GM12878 (cell line): ENCODE results near the gene COL7A1. TPM values are rescaled to one million over a fixed set of nuclear protein-coding genes. Genes with fewer than 3 reads are reported as not detected.

Source experiments
- ATAC-seq: fragments of 200-7000 bp; cut with Tn5 transposase; 3 replicates; pipeline ENCODE4 v1.9.1; 2020; ENCODE audit warnings: mild to moderate bottlenecking, moderate library complexity
- Bru-seq: library from RNA; stranded (reverse); fragments of 400-500 nt; gene quantifications from one replicate; lab custom pipeline; 2021; lab: Mats Ljungman, UMichigan
- BruChase-seq, 2 experiments: library from RNA; stranded (reverse); fragments of 400-500 nt; gene quantifications; one replicate each; lab custom pipeline; 2021; lab: Mats Ljungman, UMichigan
- BruUV-seq: library from RNA; stranded (reverse); fragments of 400-500 nt; replicated peaks from 2 replicates; lab custom pipeline; 2021; lab: Mats Ljungman, UMichigan
- CTCF ChIA-PET: fragments of 300-600 bp; sonication (Branson Sonifier 250); formaldehyde crosslinking; extraction: SDS; loops from one replicate; lab custom pipeline; 2021; ENCODE audit warnings: inconsistent platforms; lab: Yijun Ruan, JAX
- POLR2A ChIA-PET: fragments of 350-600 bp; formaldehyde crosslinking; extraction: SDS; loops from one replicate; lab custom pipeline; 2021; ENCODE audit warnings: inconsistent platforms; lab: Charles Lee
- RAD21 ChIA-PET: fragments of 300-600 bp; sonication (Branson Sonifier 250); formaldehyde crosslinking; loops from one replicate; lab custom pipeline; 2023; ENCODE audit warnings: antibody characterized with exemption; ENCODE audit not compliant: unreplicated experiment; lab: Charles Lee
- SMC1A ChIA-PET: fragments of 300-600 bp; sonication (Branson Sonifier 250); formaldehyde crosslinking; loops from one replicate; lab custom pipeline; 2023; ENCODE audit not compliant: unreplicated experiment, uncharacterized antibody; lab: Charles Lee
- DNase-seq: peaks from one replicate; pipeline ENCODE4 v3.0.0-alpha.2; 2011; ENCODE audit warnings: low read depth, low spot score
- FAIRE-seq: peaks from 3 replicates; lab custom pipeline; 2011; peaks lifted over from hg19 to GRCh38; lab: Jason Lieb, UNC
- H2AFZ ChIP-seq: 2 replicates; pipeline ENCODE4 v1.6.0; 2011; ENCODE audit warnings: low read depth, low read length, control low read depth; ENCODE audit not compliant: control insufficient read depth
- H3K27ac ChIP-seq: 2 replicates; pipeline ENCODE4 v1.5.1; 2011; ENCODE audit warnings: control low read depth; ENCODE audit not compliant: control insufficient read depth, insufficient read depth
- H3K27me3 ChIP-seq, 2 experiments: replicated peaks in 1 of 2; 2 replicates each; pipeline versions ENCODE4 v1.6.0 to v1.6.1; 2011; ENCODE audit warnings: low read length in 1 of 2; ENCODE audit not compliant: control insufficient read depth in 2 of 2, insufficient read depth in 2 of 2
- H3K36me3 ChIP-seq, 2 experiments: 2 replicates each; pipeline ENCODE4 v1.5.1; 2011; ENCODE audit warnings: low read length in 1 of 2; ENCODE audit not compliant: control insufficient read depth in 2 of 2, insufficient read depth in 2 of 2
- H3K4me1 ChIP-seq: 2 replicates; pipeline ENCODE4 v1.6.1; 2011; ENCODE audit warnings: mild to moderate bottlenecking, low read length, moderate library complexity, mixed read lengths; ENCODE audit not compliant: control insufficient read depth, insufficient read depth
- H3K4me2 ChIP-seq: 2 replicates; pipeline ENCODE4 v1.6.0; 2011; ENCODE audit warnings: control low read depth; ENCODE audit not compliant: control insufficient read depth, insufficient read depth
- H3K4me3 ChIP-seq: fragments of 200-600 bp; sonication (generic); 2 replicates; pipeline ENCODE4 v1.5.1; 2016
- H3K79me2 ChIP-seq: 2 replicates; pipeline ENCODE4 v1.6.0; 2011; ENCODE audit warnings: low read length; ENCODE audit not compliant: control insufficient read depth, insufficient read depth
- H3K9ac ChIP-seq: 2 replicates; pipeline ENCODE4 v1.8.0; 2011; ENCODE audit warnings: low read length, control low read depth, mixed read lengths; ENCODE audit not compliant: control insufficient read depth, insufficient read depth
- H3K9me3 ChIP-seq: replicated peaks from 3 replicates; pipeline ENCODE4 v1.5.1; 2011; ENCODE audit warnings: mild to moderate bottlenecking, low read length; ENCODE audit not compliant: control insufficient read depth, insufficient read depth
- H4K20me1 ChIP-seq: 2 replicates; pipeline ENCODE4 v1.6.0; 2011; ENCODE audit not compliant: control insufficient read depth, insufficient read depth
- BMI1 ChIP-seq: fragments of 450-650 bp; IDR thresholded peaks from 2 replicates; pipeline ENCODE4 v1.6.1; 2016; ENCODE audit warnings: mild to moderate bottlenecking, moderate library complexity, borderline replicate concordance
- CBX3 ChIP-seq: fragments of 200-600 bp; sonication (generic); IDR thresholded peaks from 2 replicates; pipeline ENCODE4 v1.6.1; 2016; ENCODE audit warnings: low read depth, borderline replicate concordance
- CTCF ChIP-seq, 3 experiments: IDR thresholded peaks in 2 of 3; conservative IDR thresholded peaks in 1 of 3; 2 replicates each; pipeline ENCODE4 v1.5.1; 2011; ENCODE audit warnings: low read depth in 3 of 3, low read length in 3 of 3, mild to moderate bottlenecking in 3 of 3, control low read depth in 2 of 3, moderate library complexity in 2 of 3, inconsistent platforms in 1 of 3, mixed read lengths in 1 of 3; ENCODE audit not compliant: control insufficient read depth in 2 of 3, insufficient read depth in 1 of 3; ENCODE audit errors: extremely low read depth in 1 of 3
- DPF2 ChIP-seq: fragments of 450-650 bp; IDR thresholded peaks from 2 replicates; pipeline ENCODE4 v1.6.1; 2017; ENCODE audit warnings: mild to moderate bottlenecking
- EP300 ChIP-seq, 2 experiments: fragments of 150-350 bp in 1 of 2; IDR thresholded peaks; 2 replicates each; pipeline ENCODE4 v1.6.1; 2011 to 2012; ENCODE audit warnings: low read depth in 2 of 2, low read length in 2 of 2, borderline replicate concordance in 1 of 2, improper control_type of control experiment in 1 of 2, inconsistent platforms in 1 of 2; ENCODE audit not compliant: control insufficient read depth in 1 of 2
- PAX5 ChIP-seq: IDR thresholded peaks from 2 replicates; pipeline ENCODE4 v1.6.1; 2011; ENCODE audit warnings: low read depth, low read length, borderline replicate concordance
- PML ChIP-seq: IDR thresholded peaks from 2 replicates; pipeline ENCODE4 v1.6.1; 2012; ENCODE audit warnings: low read length, inconsistent platforms
- SMC3 ChIP-seq: IDR thresholded peaks from 2 replicates; pipeline ENCODE4 v1.6.1; 2011; ENCODE audit warnings: low read length, improper control_type of control experiment, borderline replicate concordance
- SPI1 ChIP-seq: IDR thresholded peaks from 2 replicates; pipeline ENCODE4 v1.6.1; 2011; ENCODE audit warnings: low read depth, mild to moderate bottlenecking, low read length, moderate library complexity, borderline replicate concordance; ENCODE audit not compliant: insufficient read depth
- STAT3 ChIP-seq: IDR thresholded peaks from 2 replicates; pipeline ENCODE4 v1.6.1; 2011; ENCODE audit warnings: low read depth, low read length, improper control_type of control experiment
- TAF1 ChIP-seq: IDR thresholded peaks from 2 replicates; pipeline ENCODE4 v1.6.1; 2011; ENCODE audit warnings: mild to moderate bottlenecking, low read depth, low read length, borderline replicate concordance
- TBL1XR1 ChIP-seq: IDR thresholded peaks from 2 replicates; pipeline ENCODE4 v1.6.1; 2012; ENCODE audit warnings: low read depth, low read length, improper control_type of control experiment
- USF2 ChIP-seq: IDR thresholded peaks from 2 replicates; pipeline ENCODE4 v1.6.1; 2011; ENCODE audit warnings: low read depth, low read length, improper control_type of control experiment, borderline replicate concordance
- ZNF217 ChIP-seq: fragments of 450-650 bp; IDR thresholded peaks from 2 replicates; pipeline ENCODE4 v1.6.1; 2017; ENCODE audit warnings: antibody characterized with exemption, mild to moderate bottlenecking
- ZNF24 ChIP-seq: fragments of 450-650 bp; IDR thresholded peaks from 2 replicates; pipeline ENCODE4 v1.6.1; 2017; ENCODE audit warnings: antibody characterized with exemption, mild to moderate bottlenecking
- WGBS: methylation state at CpG from one replicate; pipeline ENCODE4 v1.1.6; 2016; ENCODE audit warnings: low lambda C conversion rate; ENCODE audit not compliant: insufficient replicate concordance, insufficient coverage; ENCODE audit errors: missing lambda C conversion rate; 5-methylcytosine and 5-hydroxymethylcytosine counted together
- in situ Hi-C: fragments of 300-500 bp; cut with MboI; formaldehyde crosslinking; loops from 9 replicates; pipeline ENCODE4 v1.14.3; 2018; ENCODE audit warnings: mixed read lengths
- intact Hi-C: fragments of 100-400 bp; cut with micrococcal nuclease; formaldehyde crosslinking; loops from one replicate; pipeline ENCODE4 v1.14.2; 2022; ENCODE audit not compliant: unreplicated experiment
- long read RNA-seq, 2 experiments: library from polyadenylated mRNA; unstranded; transcript quantifications; one replicate each; pipeline ENCODE4 v2.0.0, GENCODE V29; 2019 to 2020
- polyA minus RNA-seq, 3 experiments: library from RNA; depleted of rRNA, polyadenylated mRNA; stranded (reverse); fragments of >200 nt; gene quantifications; 2 replicates each; pipeline ENCODE4 v1.2.3, GENCODE V29; 2011
- polyA plus RNA-seq, 11 experiments: library from polyadenylated mRNA; depleted of rRNA in 4 of 11; unstranded in 6 of 11; stranded (reverse) in 5 of 11; fragments of >200 nt; fragmentation: Nextera tagmentation in 4 of 11; fragmentation: Illumina TruSeq in 1 of 11; extraction: Ambion mirVana in 4 of 11; extraction: Trizol in 1 of 11; gene quantifications; 1 replicate in 1 of 11; 2 replicates in 10 of 11; pipeline versions ENCODE4 v1.2.1 to v1.2.3, GENCODE V29; 2011 to 2016; ENCODE audit warnings: inconsistent platforms in 2 of 11, missing spikeins in 2 of 11, low read depth in 1 of 11
- total RNA-seq, 4 experiments: library from RNA; depleted of rRNA in 3 of 4; stranded (reverse); fragments of >200 nt in 3 of 4; fragmentation: Illumina TruSeq in 1 of 4; extraction: Trizol in 1 of 4; gene quantifications; 2 replicates each; pipeline versions ENCODE4 v1.2.1 to v1.2.3, GENCODE V29; 2013 to 2021

The COL7A1 gene
- total RNA-seq (2013; cell fraction: nucleolus; rRNA removed): 11.1 and 12.5 TPM in 2 replicates
- total RNA-seq (2014; rRNA removed) (0.11 and 0.23 TPM in 2 replicates), total RNA-seq (2014; rRNA removed; fragmentation: Illumina TruSeq; extraction: Trizol) (0.28 and 0.31 TPM in 2 replicates), total RNA-seq (2021) (0.64 and 1.9 TPM in 2 replicates), polyA plus RNA-seq (2011; rRNA removed) (0.32 and 1.4 TPM in 2 replicates), polyA plus RNA-seq (2014; fragmentation: Illumina TruSeq; extraction: Trizol) (0.24 TPM in 1 of 2 replicates, not detected in the other), polyA plus RNA-seq (2014; fragmentation: Nextera tagmentation; extraction: Ambion mirVana) (under 1 TPM in 1 of 2 experiments, not detected in 1; 0.24 TPM), polyA plus RNA-seq (2014; rRNA removed) (1.0 and 1.3 TPM in 2 replicates), polyA plus RNA-seq (2016; fragmentation: Nextera tagmentation; extraction: Ambion mirVana) (under 1 TPM; 0.01 to 0.29 TPM), polyA minus RNA-seq (2011; rRNA and poly(A)+ RNA removed) (0.41 and 0.44 TPM in 2 replicates), Bru-seq, nascent RNA (percentile 34 among the genes with signal in this experiment), BruChase-seq, experiment 1, labeled RNA remaining after a 6-hour chase (percentile 56 among the genes with signal in this experiment), BruChase-seq, experiment 2, labeled RNA remaining after a 2-hour chase (percentile 47 among the genes with signal in this experiment)
- polyA plus RNA-seq (2011; ENCODE audit: low read depth): 1.5 TPM
- 0.70 and 1.2 TPM in 2 replicates for polyA plus RNA-seq (2011; cell fraction: cytosol; rRNA removed)
- polyA plus RNA-seq (2011; cell fraction: nucleus; rRNA removed): 29.9 and 33.4 TPM in 2 replicates
- polyA plus RNA-seq (2012): 5.4 and 6.8 TPM in 2 replicates
- polyA minus RNA-seq (2011; cell fraction: cytosol; rRNA and poly(A)+ RNA removed): 0.67 and 1.5 TPM in 2 replicates
- 2.4 and 3.3 TPM in 2 replicates for polyA minus RNA-seq (2011; cell fraction: nucleus; rRNA and poly(A)+ RNA removed)
- long read RNA-seq, experiment 1: 0 reads
- long read RNA-seq, experiment 2: 0 reads

DNA sequence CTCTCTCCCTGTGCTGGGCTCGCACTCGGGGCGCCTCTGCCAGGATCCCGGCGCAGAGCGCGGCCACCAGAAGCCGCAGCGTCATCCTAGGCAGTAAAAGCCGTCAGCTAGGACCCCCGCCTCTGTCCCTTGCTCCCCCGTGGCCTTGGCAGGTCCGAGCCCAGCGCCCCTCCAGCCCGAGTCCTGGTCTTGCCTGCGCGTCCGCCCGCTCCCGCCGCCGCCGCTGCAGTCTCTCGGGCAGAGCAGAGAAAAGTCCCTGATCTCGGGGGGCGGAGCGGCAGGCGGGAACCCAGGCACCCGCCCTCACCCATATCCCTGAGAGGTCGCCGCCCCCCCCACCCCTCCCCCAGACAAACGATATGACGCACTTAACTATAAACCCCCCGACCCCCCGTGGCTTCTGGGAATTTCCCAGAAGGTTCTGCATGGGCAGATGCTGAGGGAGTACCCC, at the start of gene COL7A1:
Gene COL7A1 (minus strand): TSS at position 255 of the 451 bp plus-strand sequence. CDS start 170 bp downstream, at position 85.
- DNase-seq (no peak), ATAC-seq (peak; percentile 63), FAIRE-seq (no peak)
- WGBS: 1% methylated on average over 20 of the region's 35 CpGs
- in situ Hi-C loops (no loop called here), intact Hi-C loops (no loop called here)
- Histone ChIP-seq H3K9me3 (no peaks in the 10 kb centered on the region), H3K4me2 (0 out of 2 replicates have a peak within 1 kb of the TSS, but pooled peaks have one; percentile 17), H3K79me2 (no peaks in the 10 kb centered on the region), H3K4me3 (no peak within 1 kb of the TSS), H3K36me3 (peaks cover 7 to 18% of the 10 kb centered on the region in 2 experiments), H3K9ac (no peak within 1 kb of the TSS), H3K27ac (no peak within 1 kb of the TSS), H4K20me1 (no peaks in the 10 kb centered on the region), H3K27me3 (peaks cover 0 to 9% of the 10 kb centered on the region in 2 experiments; a peak in 2 of 4 replicates), H3K4me1 (no peaks in the 10 kb centered on the region; the same call in 1 of the 2 replicates), H2AFZ (no peak within 1 kb of the TSS)
- ChIA-PET CTCF (no interaction called here), RAD21 (no interaction called here), POLR2A (no interaction called here), SMC1A (no interaction called here)
- BruUV-seq: no TSS peak
- TF ChIP-seq TAF1 (no peak), ZNF24 (no peak), USF2 (no peak), DPF2 (no peak), STAT3 (no peak), PML (no peak), CBX3 (no peak), ZNF217 (no peak), CTCF (IDR thresholded peaks at IDR 0.05 in 2 of 3, conservative IDR thresholded peaks at IDR 0.05 in 1 of 3; ENCODE audit: control insufficient read depth in 2 of 3, extremely low read depth in 1 of 3, insufficient read depth in 1 of 3, low read depth in 3 of 3, low read length in 3 of 3) (no peak), BMI1 (no peak), SPI1 (no peak), EP300 (IDR thresholded peaks at IDR 0.05; ENCODE audit: borderline replicate concordance in 1 of 2, control insufficient read depth in 1 of 2, low read depth in 2 of 2, low read length in 2 of 2) (no peak), PAX5 (no peak), SMC3 (no peak), TBL1XR1 (no peak)
